ENCODE results near the gene RAB7B. TPM values are rescaled to one million over a fixed set of nuclear protein-coding genes. Genes with fewer than 3 reads are reported as not detected.
A peak's percentile ranks its signal among the peaks of the same experiment; 100 is the strongest.
"Not testable (repeated sequence)": the region's sequence is repeated elsewhere in the genome, so short reads cannot be mapped to it uniquely, and the experiment has no call there.

The RAB7B gene
- total and polyA plus RNA-seq, 2 of the 13 experiments (the other 11 are each of a cell fraction or from before 2014, with no cell fraction given) = 0.05 to 0.46 TPM

- peaks cover 81% of the 10 kb centered on the region for H3K4me1 ChIP-seq (ENCODE audit: insufficient read depth, low read length)
- H3K36me3 ChIP-seq (replicated peaks in 1 of 2; ENCODE audit: control insufficient read depth in 1 of 2, insufficient read depth in 2 of 2, low read length in 2 of 2); in situ Hi-C loops (cut with HindIII; ENCODE audit: extremely low pct_ligation_motif_present, low pct_unique_long_range_greater_than_20kb); H3K9me3 ChIP-seq (ENCODE audit: low read length); CTCF ChIA-PET (ENCODE audit: low intra/inter-chr PET ratio, low total read pairs); H2AFZ ChIP-seq (ENCODE audit: low read length); H4K20me1 ChIP-seq (ENCODE audit: insufficient read depth, low read length); intact Hi-C loops (cut with micrococcal nuclease; ENCODE audit: unreplicated experiment); DNase-seq (ENCODE audit: low spot score); H3K27me3 ChIP-seq (ENCODE audit: control insufficient read depth in 1 of 2, insufficient read depth in 2 of 2, low read length in 2 of 2); FAIRE-seq: not testable (repeated sequence)
- ATAC-seq = peak; percentile 21
- H3K27ac ChIP-seq (ENCODE audit: extremely low read length, insufficient read depth, low read length) = peak overlapping the region; percentile 86
- peak overlapping the region; percentile 76 for H3K9ac ChIP-seq (ENCODE audit: insufficient read depth, low read depth, low read length)
- peak overlapping the region; percentile 59 to 78 (median 68); a peak in 5 of 6 replicates for H3K4me3 ChIP-seq (replicated peaks in 1 of 3; ENCODE audit: insufficient read depth in 1 of 3, low read depth in 2 of 3, low read length in 3 of 3)
- TSS peak; percentile 75 for BruUV-seq (replicated peaks)
- peak overlapping the region; percentile 94 for H3K4me2 ChIP-seq (ENCODE audit: low read depth, low read length)
- POLR2A ChIA-PET = interaction anchor here (0.9 kb wide), 1 partner anchor 62 kb away, joined by 3 read pairs; no protein-coding TSS in a partner anchor
- H3K79me2 ChIP-seq (ENCODE audit: insufficient read depth, low read length) = peaks cover 39% of the 10 kb centered on the region
- TF ChIP-seq, protein P1, sequence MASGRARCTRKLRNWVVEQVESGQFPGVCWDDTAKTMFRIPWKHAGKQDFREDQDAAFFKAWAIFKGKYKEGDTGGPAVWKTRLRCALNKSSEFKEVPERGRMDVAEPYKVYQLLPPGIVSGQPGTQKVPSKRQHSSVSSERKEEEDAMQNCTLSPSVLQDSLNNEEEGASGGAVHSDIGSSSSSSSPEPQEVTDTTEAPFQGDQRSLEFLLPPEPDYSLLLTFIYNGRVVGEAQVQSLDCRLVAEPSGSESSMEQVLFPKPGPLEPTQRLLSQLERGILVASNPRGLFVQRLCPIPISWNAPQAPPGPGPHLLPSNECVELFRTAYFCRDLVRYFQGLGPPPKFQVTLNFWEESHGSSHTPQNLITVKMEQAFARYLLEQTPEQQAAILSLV (CRISPR knock-in tag; IDR thresholded peaks at IDR 0.05; ENCODE audit: borderline replicate concordance) = 0 out of 2 replicates have a peak, but pooled peaks have one; percentile 1
- 0 out of 2 replicates have a peak, but pooled peaks have one; percentile 61 for TF ChIP-seq ZFX (CRISPR knock-in tag; IDR thresholded peaks at IDR 0.05; ENCODE audit: low read depth)
- TF ChIP-seq, protein P2, sequence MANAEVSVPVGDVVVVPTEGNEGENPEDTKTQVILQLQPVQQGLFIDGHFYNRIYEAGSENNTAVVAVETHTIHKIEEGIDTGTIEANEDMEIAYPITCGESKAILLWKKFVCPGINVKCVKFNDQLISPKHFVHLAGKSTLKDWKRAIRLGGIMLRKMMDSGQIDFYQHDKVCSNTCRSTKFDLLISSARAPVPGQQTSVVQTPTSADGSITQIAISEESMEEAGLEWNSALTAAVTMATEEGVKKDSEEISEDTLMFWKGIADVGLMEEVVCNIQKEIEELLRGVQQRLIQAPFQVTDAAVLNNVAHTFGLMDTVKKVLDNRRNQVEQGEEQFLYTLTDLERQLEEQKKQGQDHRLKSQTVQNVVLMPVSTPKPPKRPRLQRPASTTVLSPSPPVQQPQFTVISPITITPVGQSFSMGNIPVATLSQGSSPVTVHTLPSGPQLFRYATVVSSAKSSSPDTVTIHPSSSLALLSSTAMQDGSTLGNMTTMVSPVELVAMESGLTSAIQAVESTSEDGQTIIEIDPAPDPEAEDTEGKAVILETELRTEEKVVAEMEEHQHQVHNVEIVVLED (CRISPR knock-in tag; IDR thresholded peaks at IDR 0.05; ENCODE audit: borderline replicate concordance) = 0 out of 2 replicates have a peak, but pooled peaks have one; percentile 3
- TF ChIP-seq REPIN1 (CRISPR knock-in tag; IDR thresholded peaks at IDR 0.05; ENCODE audit: borderline replicate concordance, low read depth) = 0 out of 2 replicates have a peak, but pooled peaks have one; percentile 1
- peak; percentile 34; the same call in 1 of the 2 replicates for TF ChIP-seq ZNF121 (CRISPR knock-in tag; IDR thresholded peaks at IDR 0.05)
- TF ChIP-seq ZNF329 (CRISPR knock-in tag; IDR thresholded peaks at IDR 0.05; ENCODE audit: low read depth) = 0 out of 2 replicates have a peak, but pooled peaks have one; percentile 8
- TF ChIP-seq ARID2 (CRISPR knock-in tag; IDR thresholded peaks at IDR 0.05; ENCODE audit: borderline replicate concordance) = 0 out of 2 replicates have a peak, but pooled peaks have one; percentile 54
- TF ChIP-seq, protein P3, sequence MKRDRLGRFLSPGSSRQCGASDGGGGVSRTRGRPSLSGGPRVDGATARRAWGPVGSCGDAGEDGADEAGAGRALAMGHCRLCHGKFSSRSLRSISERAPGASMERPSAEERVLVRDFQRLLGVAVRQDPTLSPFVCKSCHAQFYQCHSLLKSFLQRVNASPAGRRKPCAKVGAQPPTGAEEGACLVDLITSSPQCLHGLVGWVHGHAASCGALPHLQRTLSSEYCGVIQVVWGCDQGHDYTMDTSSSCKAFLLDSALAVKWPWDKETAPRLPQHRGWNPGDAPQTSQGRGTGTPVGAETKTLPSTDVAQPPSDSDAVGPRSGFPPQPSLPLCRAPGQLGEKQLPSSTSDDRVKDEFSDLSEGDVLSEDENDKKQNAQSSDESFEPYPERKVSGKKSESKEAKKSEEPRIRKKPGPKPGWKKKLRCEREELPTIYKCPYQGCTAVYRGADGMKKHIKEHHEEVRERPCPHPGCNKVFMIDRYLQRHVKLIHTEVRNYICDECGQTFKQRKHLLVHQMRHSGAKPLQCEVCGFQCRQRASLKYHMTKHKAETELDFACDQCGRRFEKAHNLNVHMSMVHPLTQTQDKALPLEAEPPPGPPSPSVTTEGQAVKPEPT (CRISPR knock-in tag; IDR thresholded peaks at IDR 0.05; ENCODE audit: low read depth) = peak; percentile 2; the same call in 1 of the 2 replicates
- TF ChIP-seq ZFY (CRISPR knock-in tag; IDR thresholded peaks at IDR 0.05) = peak; percentile 59
- TF ChIP-seq PHF21A (CRISPR knock-in tag; IDR thresholded peaks at IDR 0.05) = 0 out of 2 replicates have a peak, but pooled peaks have one; percentile 7
- WGBS (ENCODE audit: low lambda C conversion rate) = 38% methylated on average over 6 of the region's 8 CpGs
Observed at GRCh38 chr1:206052231-206052865, 49.2 kb upstream of the RAB7B start.
